Mammary epithelial cell (primary cell): ENCODE measurements around the gene ASPG.

Experiments used
- CTCF ChIP-seq, 2 donors: IDR thresholded peaks in 1 of 2; conservative IDR thresholded peaks in 1 of 2; 2 replicates each; pipeline ENCODE4 v1.5.1; 2011 to 2012; ENCODE audit warnings: inconsistent platforms in 2 of 2, low read length in 2 of 2, mild to moderate bottlenecking in 2 of 2, control low read depth in 1 of 2, low read depth in 1 of 2; ENCODE audit not compliant: insufficient read depth in 1 of 2; ENCODE audit errors: extremely low read depth in 1 of 2
- EZH2 ChIP-seq: IDR thresholded peaks from 2 replicates; pipeline ENCODE4 v1.6.1; 2012; ENCODE audit warnings: low read length, inconsistent platforms, borderline replicate concordance

GRCh38 chr14:104081261-104081835, 4.2 kb upstream of the ASPG start:
- TF ChIP-seq CTCF (conservative IDR thresholded peaks at IDR 0.05 in 1 of 2, IDR thresholded peaks at IDR 0.05 in 1 of 2; ENCODE audit: extremely low read depth in 1 of 2, insufficient read depth in 1 of 2, low read depth in 1 of 2, low read length in 2 of 2) (no peak), EZH2 (no peak)
